ENCODE results near the gene PSMD11.
A peak's percentile ranks its signal among the peaks of the same experiment; 100 is the strongest.
"Not testable (repeated sequence)": the region's sequence is repeated elsewhere in the genome, so short reads cannot be mapped to it uniquely, and the experiment has no call there.

PSMD11 gene

DNA sequence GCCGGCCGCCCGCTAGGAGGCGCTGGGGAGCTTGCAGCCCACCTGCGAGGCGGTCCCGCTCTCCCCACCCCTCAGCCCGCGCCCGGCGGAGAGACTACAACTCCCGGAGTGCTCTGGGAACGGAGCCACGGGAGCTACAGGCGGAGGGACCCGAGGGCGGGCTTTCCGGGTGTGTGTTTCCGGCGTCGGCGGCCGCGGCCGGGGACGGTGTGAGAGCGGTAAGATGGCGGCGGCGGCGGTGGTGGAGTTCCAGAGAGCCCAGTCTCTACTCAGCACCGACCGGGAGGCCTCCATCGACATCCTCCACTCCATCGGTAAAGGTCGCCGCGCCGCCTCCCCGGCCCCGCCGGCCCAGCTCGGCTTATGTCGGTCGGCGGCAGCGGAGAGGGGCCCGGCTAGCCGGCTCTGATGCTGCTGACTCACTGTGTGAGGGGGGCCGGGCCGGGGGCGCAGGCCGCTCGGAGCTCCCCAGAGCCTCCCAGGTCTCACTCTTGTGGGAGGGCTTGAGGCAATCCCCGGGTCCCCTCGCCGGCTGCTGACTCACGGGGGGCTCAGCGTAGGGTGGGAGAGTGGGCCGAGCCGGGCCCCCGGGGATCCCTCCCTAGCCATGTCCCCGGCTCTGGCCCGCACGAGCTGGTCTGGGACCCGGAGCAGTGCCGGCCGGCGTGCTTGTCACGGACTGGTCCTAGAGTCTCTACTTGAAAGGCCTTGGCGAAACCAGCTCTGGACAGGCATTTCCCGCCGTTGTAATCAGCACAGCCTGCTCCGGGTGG, at the start of gene PSMD11:
PSMD11 (plus strand) TSS at position 210 of the 773 bp plus-strand sequence; CDS start at position 224, 14 bp downstream.
- DNase-seq (ENCODE audit: low read depth in 2 of 2): peak; percentile 96 to 98

GRCh38 chr17:32396343-32396742, 48.0 kb upstream of the PSMD11 start:
- no peak for DNase-seq (ENCODE audit: low read depth in 2 of 2)

- DNase-seq (ENCODE audit: low read depth in 2 of 2): no peak
These were observed 45.4 kb upstream of the PSMD11 start for GRCh38 chr17:32398946-32399345.

DNA sequence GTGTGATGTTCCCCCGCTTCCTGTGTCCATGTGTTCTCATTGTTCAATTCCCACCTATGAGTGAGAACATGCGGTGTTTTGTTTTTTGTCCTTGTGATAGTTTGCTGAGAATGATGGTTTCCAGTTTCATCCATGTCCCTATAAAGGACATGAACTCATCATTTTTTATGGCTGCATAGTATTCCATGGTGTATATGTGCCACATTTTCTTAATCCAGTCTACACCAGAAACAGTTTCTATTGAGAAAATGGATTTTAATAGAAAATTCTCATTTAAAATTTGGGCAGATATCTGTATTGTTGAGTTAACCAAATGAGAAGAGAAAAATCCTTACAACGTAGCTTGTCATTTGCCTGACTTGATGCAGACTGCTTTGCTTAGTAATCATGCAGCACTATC, 34.2 kb upstream of the PSMD11 start:
- DNase-seq (ENCODE audit: low read depth in 2 of 2): not testable (repeated sequence)

DNA sequence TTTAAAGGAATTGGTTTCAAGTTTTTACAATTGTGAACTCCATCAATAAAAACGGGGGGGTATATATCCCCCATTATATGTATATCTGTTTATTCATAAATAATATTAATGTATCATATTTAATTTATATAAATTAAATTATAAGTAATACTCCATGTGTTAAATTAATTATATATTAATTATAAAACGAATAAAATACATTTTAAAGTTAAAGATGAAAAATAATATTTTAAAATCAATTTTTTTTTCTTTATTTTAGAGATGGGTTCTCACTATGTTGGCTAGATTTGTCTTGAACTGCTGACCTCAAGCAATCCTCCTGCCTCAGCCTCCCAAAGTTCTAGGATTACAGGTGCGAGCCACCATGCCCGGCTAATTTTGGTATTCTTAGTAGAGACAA, 17.4 kb upstream of the PSMD11 start:
- DNase-seq (ENCODE audit: low read depth in 2 of 2): no peak

DNA sequence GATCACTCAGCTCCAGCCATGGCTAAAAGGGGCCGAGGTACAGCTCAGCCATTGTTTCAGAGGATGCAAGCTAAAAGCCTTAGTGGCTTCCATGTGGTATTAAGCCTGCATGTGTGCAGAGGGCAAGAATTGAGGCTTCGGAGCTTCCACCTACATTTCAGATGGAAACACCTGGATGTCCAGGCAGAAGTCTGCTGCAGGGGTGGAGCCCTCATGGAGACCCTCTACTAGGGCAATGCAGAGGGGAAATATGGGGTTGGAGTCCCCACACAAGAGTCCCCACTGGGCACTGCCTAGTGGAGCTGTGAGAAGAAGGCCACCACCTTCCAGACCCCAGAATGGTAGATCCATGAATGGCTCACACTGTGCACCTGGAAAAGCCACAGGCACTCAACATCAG, 14.7 kb upstream of the PSMD11 start:
- no peak for DNase-seq (ENCODE audit: low read depth in 2 of 2)

- DNase-seq (ENCODE audit: low read depth in 2 of 2): no peak
These were observed 3.6 kb upstream of the PSMD11 start for GRCh38 chr17:32440722-32441121.

GRCh38 chr17:32441886-32442285, 2.4 kb upstream of the PSMD11 start:
- DNase-seq (ENCODE audit: low read depth in 2 of 2): no peak

- no peak for DNase-seq (ENCODE audit: low read depth in 2 of 2)
These were observed 446 bp upstream of the PSMD11 start for GRCh38 chr17:32443827-32444300.

DNA sequence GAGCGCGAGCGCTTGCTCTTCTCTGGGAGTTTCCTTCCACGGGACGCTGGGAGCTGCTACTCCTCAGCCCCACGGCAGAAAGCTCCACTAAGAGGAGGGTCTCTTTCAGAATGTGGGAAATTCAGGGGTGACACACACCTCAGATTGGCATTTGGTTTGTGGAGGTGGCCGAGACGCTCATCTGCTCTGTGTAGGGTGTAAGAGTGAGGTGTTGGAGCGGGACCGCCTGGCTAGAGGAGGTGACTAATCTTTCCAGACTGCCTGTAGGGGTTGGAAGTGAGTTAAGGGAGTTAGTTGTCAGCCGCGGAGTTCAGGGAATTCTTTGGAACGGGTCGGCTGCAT, 735 bp downstream of the PSMD11 start:
- DNase-seq (ENCODE audit: low read depth in 2 of 2): peak in 1 of 2 donors; percentile 34

DNA sequence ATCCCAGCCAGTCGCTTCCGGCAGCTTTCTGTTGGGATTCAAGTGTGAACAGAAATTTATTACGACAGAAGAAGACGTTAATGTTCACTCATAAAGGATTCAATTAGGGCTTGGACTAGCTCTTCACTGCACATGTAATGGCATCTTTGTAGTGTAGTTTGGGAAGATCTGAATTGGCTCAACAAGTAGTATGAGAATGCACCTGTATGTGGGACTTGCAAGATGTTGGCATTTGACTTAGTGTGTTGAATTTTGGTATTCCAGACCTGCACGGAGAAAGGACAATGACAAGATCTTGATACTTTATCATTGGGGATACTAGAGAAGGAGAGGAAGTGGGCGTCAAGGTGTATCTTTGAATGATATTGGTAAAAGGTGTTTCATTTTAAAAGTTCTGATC, 1.2 kb downstream of the PSMD11 start:
- no peak for DNase-seq (ENCODE audit: low read depth in 2 of 2)

DNA sequence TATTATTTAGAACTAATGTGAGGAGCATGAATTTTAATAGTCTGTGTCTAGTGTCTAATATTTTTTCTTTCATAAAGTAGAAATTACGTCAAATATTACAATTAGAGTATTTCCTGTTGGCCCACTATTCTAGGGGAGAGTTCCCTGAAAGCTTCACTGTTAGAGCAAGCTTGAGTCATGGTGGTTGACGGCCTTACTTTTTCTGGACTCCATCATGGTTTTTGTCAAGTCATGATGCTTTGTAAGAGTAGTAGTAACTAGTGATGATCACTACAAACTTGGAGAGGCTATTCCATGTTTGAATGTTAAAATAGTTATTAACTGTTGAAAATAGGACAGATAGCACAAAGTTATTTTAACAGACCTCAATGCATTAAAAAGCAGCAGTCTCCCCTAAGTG, 1.7 kb downstream of the PSMD11 start:
- no peak for DNase-seq (ENCODE audit: low read depth in 2 of 2)

DNA sequence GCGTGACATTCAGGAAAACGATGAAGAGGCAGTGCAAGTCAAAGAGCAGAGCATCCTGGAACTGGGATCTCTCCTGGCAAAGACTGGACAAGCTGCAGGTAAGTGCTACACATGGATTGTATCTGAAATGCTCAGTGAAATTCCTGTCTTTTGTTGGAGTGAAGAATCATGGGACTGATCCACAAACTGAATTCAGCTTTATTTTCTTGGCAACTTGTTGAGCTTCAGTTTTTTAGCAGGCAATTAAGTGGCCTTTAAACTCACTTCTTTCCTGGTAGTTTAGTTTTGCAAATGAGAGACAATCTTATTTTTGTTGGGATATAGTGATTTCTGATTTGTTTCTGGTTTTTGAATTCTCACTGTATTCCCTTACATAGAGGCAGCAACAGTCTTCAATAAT, 2.6 kb downstream of the PSMD11 start:
- no peak for DNase-seq (ENCODE audit: low read depth in 2 of 2)

DNA sequence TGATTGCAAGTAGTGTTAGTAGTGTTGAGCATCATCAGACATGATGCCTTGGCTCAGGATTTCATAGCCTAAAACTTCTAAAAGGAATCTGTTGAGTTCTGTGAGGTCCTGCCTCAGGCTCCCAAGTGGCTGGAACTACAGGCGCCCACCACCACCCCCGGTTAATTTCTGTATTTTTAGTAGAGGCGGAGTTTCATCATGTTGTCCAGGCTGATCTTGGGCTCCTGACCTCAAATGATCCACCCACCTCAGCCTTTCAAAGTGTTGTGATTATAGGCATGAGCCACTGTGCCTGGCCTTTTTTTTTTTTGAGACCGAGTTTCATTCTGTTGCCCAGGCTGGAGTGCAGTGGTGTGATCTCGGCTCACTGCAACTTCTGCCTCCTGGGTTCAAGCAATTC, 5.7 kb downstream of the PSMD11 start:
- DNase-seq (ENCODE audit: low read depth in 2 of 2): no peak

- DNase-seq (ENCODE audit: low read depth in 2 of 2): not testable (repeated sequence)
These were observed 6.1 kb downstream of the PSMD11 start for GRCh38 chr17:32450379-32450778.

DNA sequence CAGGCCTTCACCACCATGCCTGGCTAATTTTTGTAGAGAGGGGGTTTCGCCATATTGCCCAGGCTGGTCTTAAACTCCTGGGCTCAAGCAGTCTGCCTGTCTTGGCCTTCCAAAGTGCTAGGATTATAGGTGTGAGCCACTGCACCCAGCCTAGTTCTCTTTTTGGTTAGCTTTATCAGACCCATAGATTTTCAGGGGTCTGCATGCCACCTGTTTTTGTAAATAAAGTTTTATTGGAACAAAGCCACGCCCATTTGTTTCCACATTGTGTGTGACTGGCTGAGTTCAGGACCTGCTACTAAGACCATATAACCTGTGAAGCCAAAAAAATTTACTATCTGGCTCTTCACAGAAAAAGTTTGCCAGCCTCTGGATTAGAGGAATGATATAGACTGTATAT, 7.6 kb downstream of the PSMD11 start:
- DNase-seq (ENCODE audit: low read depth in 2 of 2): no peak

DNA sequence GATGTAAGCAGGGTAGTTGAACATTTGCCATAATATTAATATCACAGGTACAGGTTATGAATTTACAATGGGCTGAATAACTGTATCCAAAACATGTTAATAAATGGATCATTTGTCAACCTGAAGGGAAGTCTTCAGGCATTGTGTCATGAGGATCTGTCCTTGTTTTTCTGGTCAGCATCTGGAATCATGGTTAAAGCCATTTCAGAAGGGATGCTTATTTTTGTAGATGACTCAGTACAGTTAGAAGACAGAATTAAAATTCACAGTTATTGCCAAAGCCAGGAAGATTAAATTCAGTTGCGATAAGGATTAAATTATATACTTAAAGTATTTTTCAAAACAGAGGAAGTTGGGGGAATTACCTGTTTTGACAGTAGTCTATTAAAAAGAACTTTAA, 8.0 kb downstream of the PSMD11 start:
- DNase-seq (ENCODE audit: low read depth in 2 of 2): no peak

GRCh38 chr17:32453370-32453769, 9.1 kb downstream of the PSMD11 start:
- DNase-seq (ENCODE audit: low read depth in 2 of 2): no peak

DNA sequence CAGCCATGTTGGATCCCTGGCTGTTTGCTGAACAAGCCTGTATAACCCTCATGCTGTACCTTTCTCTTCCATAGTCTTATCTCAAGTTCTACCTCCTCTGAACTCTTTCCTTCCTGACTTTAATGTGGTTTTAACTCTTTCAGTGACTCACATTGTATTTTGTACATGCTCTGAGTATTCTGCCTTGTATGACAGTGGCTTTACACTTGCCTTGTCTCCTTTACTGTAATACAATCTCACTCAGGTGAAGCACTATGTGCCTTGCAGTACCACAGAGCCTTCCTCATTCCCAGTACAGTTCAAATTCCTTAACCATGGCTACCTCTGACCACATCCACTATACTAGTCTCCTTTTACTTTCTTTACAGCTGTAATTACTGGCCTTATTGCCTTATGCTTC, 14.1 kb downstream of the PSMD11 start:
- no peak for DNase-seq (ENCODE audit: low read depth in 2 of 2)

GRCh38 chr17:32460054-32460453, 15.7 kb downstream of the PSMD11 start:
- DNase-seq (ENCODE audit: low read depth in 2 of 2): no peak

DNA sequence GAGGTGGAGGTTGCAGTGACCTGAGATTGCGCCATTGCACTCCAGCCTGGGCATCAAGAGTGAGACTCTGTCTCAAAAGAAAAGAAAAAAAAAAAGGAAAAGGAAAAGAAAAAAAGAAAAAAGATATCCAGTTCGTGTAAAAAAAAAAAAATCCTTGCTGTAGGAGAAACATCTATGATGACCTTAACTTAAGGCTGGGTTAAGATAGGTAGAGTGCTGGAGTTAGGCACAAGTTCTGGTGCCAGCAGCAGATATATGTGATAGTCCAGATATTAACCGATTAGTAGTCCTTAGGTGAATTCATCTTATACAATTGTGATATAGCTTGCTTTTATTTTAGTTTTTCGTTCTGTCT, 17.2 kb downstream of the PSMD11 start:
- DNase-seq (ENCODE audit: low read depth in 2 of 2): no peak

- peak; percentile 33 to 40 for DNase-seq (ENCODE audit: low read depth in 2 of 2)
These were observed 17.7 kb downstream of the PSMD11 start for GRCh38 chr17:32461853-32462617.

DNA sequence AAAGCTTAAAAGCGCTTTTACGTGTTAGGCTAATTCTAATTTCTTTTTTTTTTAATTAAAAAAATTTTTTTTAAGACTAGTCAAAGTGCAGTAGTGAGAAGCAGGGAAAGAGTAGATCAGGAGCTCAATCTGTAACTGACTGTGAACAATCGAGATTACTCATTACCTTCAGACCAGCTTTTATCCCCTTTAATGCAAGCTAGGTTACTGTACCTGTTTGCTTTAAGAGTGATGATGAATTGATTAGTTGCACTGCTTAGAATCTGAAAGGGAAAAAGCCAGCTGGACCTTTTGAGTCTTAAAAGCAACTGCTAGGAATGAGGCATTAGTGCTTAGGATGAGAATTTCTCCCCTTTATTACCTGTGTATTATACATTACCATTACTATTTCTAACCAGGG, 19.0 kb downstream of the PSMD11 start:
- DNase-seq (ENCODE audit: low read depth in 2 of 2): no peak

All from activated CD8-positive, alpha-beta memory T cell treated with anti-CD3 and anti-CD28 coated beads for 4 hours (primary cell).